AG09319 (cell line): ENCODE results near the gene ACSBG1.

Source experiments
- DNase-seq: peaks from one replicate; pipeline ENCODE4 v3.0.0-alpha.2; 2010; ENCODE audit warnings: low read depth; ENCODE audit errors: extremely low read depth
- CTCF ChIP-seq: IDR thresholded peaks from 2 replicates; pipeline ENCODE4 v1.5.1; 2011; ENCODE audit warnings: low read depth, mild to moderate bottlenecking, inconsistent platforms, low read length, moderate library complexity

Gene ACSBG1

GRCh38 chr15:78207641-78208340 lies 26.6 kb downstream of the ACSBG1 start:
- no peak for DNase-seq
- TF ChIP-seq CTCF = no peak

GRCh38 chr15:78207110-78207458 lies 27.3 kb downstream of the ACSBG1 start:
- DNase-seq = no peak

GRCh38 chr15:78206326-78207109 lies 27.8 kb downstream of the ACSBG1 start:
- no peak for DNase-seq
- no peak for TF ChIP-seq CTCF

More at GRCh38 chr15:78207110-78207458, 27.3 kb downstream of the ACSBG1 start:
- TF ChIP-seq CTCF = no peak

GRCh38 chr15:78205856-78206255 lies 28.5 kb downstream of the ACSBG1 start:
- DNase-seq = no peak
- TF ChIP-seq CTCF = no peak

- TF ChIP-seq CTCF = no peak
- no peak for DNase-seq
These were observed 29.0 kb downstream of the ACSBG1 start for GRCh38 chr15:78205337-78205736.

GRCh38 chr15:78204351-78205309 lies 29.7 kb downstream of the ACSBG1 start:
- DNase-seq = no peak
- no peak for TF ChIP-seq CTCF
